HL-60/S4 treated with retinoic acid at 250 ng/mL for 4 days and 3 days (cell line): ENCODE results near the gene SMCO2.
"Not testable (repeated sequence)": the region's sequence is repeated elsewhere in the genome, so short reads cannot be mapped to it uniquely, and the experiment has no call there.

Source experiments
- in situ Hi-C: fragments of 300-500 bp; cut with MboI; formaldehyde crosslinking; loops from 2 replicates; pipeline ENCODE4 v1.7.0; 2022; ENCODE audit warnings: low sequenced_read_pairs

Gene SMCO2

DNA sequence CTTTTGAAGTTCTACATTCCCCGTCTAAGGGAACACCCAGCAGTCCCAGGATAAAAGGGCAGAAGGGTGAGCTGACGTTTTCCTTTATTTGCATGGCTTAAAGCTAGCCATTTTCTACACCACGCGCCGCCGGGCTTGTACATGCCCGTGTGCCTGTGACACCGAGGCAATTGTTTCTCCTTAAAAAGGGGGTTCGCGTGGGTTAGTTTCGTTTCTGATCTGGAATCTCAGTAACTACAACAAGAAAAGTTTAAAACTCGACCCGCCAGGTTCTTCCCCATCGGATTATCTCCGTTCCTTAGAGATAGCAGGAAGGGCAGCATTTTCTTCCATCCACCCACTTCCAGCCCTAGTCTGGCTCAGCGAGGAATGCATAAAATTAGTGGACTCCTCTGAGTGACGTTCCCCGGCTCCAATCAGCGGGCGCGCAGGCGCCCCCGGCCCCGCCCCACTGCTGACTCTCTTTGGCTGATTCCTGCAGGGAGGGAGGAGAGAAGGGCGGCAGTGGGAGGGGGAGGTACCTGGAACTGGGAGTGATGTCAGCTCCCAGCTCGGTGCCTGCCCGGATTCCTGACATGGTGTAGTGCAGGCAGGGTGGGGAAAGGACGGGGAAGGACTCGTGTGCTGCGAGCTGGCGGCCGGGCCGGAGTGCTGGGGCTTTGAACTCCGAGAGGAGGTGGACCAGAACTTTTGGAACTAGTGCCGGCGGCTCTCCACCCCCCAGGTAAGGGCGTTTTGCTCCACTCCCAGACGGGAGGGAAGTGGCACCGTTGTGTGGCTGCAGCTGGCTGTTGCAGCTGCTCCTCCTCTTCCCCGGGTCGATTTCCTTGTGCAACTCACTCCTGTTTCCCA is 77.3 kb downstream of the SMCO2 start, which contains the start of gene PPFIBP1:
PPFIBP1 (plus strand) TSS at position 565 of the 852 bp plus-strand sequence. CDS start 109,191 bp downstream, outside the sequence.
- in situ Hi-C loops, result no loop called here

DNA sequence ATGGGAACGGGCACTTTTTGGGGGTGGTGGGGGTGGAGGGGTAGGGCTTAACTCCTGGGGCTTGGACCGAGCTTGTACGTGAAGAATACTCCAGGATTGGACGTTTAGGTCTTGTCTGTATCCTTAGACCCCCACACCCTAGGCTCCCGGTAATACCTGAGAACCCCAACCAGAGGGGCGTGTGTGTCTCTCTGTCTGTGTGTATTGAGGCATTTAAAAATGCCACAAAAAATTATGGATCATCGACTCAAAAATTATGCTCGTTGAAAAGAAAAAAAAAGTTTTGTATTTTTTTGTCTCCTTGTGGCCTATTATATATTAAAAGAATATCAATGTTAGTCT is 77.9 kb downstream of the SMCO2 start:
- in situ Hi-C loops, result no loop called here

DNA sequence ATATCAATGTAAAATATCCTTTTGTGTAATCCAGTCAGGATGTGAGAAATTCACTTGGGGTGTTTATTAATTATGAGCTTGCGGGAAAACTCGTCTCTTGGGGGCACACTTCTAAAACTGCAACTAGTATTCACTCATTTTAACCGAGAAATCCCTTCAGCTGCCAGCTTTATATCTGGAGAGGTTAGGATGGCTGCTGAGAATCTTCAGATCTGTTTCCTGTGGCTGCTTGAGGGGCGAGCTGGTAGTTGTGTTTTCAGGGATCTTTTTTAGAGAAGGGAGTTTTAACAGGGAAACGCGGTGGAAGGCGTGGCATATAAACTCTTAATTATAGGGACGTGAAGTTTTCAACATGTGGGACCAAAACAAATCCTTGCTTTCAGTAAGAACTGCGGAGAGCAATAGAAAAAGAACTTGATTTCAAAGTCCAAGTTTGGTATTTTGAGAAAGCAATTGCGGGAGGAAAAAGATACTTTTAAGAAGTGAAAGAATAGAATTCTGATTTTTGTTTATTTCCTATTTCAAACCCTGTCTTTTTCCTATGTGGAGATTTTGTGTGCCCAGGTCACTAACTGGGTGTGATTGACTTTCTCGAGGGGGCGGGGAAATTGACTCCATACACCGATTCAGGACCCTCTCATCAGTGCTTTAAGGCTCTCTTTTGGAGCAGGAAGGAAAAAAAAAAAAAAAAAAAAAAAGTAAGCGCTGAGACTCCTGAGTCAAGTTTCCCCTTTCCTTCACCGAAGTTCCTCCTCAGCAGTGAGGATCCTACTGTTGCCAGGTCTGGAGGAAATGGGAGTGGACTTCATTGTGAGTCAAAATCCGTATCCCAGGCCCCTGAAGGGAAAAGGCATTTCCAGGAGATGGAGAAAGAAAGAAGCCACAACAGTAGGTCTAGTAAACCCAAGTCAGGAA is 78.6 kb downstream of the SMCO2 start:
- in situ Hi-C loops, result no loop called here

DNA sequence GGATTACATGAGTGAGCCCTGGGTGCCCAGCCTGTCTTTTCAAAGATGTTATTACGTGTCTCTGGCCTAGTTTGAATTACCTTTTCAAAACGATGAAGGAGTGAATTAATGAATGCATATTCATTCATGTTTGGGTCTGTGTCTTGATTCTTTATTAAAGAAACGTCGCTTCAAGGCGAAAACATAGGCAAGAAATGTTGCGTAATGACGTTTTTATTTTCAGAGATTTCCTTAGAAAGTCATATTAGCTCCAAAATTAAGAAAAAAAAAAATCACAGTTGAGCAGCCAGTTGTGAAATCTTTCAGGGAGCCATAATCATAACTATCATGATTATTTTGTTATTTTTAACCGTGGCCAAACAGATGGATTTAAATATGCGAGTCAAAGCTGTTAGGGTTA is 81.0 kb downstream of the SMCO2 start:
- in situ Hi-C loops, result no loop called here

DNA sequence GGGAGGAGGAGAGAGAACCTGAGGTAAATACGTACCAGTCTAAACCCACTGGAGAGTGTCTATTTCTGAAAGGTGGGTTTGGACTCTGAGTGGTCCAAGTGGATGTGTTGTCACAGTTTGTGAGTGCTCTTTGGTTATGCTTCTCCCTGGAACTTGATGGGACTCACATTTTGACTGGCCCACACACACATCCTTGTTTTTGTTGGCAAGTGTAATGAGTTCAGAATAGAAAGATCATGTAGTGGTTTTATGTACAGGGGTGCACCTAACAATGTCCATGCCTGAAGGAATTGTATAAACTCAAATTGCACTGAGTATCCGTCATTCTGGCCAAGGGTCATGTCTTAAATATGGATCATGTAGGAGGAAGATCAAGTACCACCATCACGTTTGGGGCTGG is 82.3 kb downstream of the SMCO2 start:
- in situ Hi-C loops, result no loop called here

DNA sequence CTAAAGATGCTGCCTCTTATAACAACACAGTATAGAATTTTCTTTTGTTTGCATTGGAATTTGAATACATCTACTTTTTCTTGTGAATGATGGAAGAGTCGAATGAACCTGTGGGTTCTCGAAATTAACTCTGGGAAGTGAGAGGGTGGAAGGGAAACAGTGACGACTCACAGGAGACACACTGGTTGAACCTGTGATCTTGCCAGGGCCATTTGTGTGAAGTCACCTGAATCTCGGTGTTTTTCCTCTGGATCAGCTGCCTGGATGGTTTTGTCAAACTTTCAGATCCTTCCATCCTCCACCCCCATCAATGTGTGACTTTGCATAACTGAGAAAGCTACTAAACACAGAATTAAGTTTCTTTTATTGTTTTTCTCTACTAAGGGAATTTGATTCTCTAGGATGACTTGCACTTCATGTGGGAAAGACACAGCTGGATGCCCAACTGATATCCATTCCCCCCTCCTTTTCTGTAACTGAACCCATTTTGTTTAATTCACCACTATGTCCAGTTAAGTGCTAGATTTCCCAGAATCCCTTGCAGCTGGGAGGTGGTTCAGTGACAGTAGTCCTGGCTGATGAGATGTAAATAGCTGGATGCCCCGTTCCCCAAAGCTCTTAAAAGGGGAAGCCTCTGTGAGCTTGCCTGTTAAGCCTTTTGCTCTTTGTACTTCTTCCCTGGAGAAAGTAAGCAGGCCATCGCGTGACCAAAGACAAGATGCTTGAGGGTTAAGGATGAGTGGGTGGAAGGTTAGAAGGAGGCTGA is 83.8 kb downstream of the SMCO2 start:
- in situ Hi-C loops, result no loop called here

DNA sequence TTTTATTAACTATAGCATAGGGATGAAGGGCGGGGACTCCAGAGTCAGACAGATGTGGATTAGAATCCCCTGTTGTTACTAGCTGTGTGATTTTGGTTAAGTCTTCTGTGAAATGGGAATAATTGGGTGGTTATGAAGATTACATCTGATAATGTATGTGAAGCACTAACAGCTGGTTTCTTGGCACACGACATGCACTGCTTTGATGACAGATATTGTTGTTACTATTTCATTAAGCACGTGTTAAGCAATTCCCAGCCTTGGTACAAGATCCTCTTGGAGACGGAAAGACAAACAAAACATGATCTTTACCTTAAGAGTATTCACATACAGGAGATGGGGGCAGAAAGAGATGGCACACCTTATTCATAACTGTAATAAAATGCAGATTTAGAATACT is 85.4 kb downstream of the SMCO2 start:
- in situ Hi-C loops, result no loop called here

DNA sequence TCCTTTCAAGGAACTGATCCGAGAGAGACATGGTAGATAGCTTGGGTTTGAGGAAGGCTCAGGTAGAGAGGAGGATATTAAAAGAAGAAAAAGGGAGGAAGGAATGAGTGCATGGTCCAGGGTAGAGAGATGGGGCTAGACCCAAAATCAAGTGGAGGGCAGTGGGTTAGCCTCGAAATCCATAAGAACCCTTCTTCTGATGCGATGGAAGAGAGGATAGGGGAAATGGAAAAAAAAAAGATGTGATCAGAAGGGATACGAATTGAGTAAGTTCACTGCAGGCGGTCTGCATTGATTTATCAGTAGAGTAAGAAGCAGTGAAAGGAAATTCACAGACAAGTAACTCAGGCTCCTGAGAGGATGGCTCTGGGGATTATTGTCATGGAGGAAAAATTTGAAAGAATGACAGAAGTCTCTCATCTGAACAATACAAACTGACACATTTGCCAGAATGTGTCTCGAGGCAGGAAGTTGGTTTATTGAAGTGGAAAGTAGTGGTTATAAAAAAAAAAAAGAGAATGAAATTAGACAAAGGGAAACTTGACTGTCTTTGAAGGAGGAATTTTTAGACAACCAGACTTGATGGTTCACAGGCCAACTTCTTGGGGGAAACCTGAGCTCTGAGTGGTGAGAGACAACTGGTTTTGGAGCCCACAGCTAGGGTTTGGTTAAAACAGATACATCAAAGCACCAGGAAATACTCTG is 87.7 kb downstream of the SMCO2 start:
- in situ Hi-C loops, result no loop called here

DNA sequence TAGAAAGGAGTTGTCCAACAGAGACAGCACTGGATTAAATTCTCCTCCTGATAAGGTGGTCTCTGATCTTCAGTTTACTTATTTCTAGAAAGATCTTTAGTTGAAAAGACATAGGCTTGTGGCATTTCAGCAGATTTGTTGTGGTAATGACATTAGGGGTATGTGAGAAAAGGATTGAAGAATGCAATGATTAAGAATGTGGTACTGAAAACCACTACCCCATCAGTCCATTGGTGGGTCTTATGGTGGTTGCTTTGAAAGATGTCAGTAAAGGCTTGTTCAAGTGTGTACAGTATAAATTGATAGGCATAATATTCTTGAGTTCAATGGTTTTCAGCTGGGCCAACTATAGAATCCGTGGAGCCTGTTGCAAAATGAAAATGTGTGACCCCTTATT is 88.2 kb downstream of the SMCO2 start:
- in situ Hi-C loops, result no loop called here

DNA sequence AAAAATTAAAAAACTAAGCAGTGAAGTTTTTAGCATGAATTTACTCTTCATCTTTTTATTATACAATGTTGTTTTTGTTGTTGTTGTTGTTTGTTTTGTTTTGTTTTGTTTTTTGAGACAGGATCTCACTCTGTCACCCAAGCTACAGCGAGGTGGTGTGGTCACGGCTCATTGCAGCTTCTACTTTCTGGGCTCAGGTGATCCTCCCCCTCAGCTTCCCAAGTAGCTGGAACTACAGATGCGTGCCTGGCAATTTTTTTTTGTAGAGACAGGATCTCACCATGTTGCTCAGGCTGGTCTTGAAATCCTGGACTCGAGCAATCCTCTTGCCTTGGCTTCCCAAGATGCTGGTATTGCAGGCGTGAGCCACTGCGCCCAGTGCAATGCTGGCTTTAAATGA is 88.8 kb downstream of the SMCO2 start:
- in situ Hi-C loops, result no loop called here

DNA sequence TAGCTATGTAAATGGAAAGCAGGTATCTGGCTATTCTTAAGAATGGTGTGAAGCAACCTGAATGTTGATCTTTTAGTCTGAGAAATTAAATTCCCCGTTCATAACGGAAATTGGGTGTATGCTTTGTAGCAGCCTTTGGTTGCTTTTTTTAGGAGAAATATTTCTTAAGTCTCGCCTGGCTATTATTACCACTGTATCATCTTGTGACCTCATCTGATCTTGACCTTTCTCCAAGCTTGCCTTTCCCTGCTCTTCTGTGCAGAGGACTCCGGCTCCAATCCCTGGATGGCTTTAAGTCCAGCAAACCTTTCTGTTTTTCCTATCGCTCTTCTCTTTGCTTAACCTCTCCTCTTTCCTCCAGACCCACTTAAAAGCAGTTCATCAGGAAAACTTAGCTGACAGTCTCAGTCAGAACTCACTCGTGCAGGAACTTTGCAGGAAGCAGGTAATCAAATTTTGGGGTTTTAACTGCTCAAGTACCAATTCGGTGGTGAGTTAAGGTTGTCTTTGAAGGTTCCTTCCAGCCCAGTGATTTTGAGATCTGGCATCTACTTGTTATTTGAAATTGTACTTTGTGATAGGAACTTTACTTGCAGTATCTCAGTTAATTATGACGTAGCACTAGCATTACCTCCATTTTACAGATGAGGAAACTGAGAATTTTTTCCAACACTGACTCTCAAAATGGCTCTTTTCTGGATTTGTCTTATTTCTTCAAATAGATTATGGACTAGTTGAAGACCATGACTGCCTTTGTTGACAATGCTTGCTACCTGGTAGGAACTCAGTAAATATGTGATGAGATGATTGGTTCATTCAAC is 91.5 kb downstream of the SMCO2 start:
- in situ Hi-C loops, result no loop called here

DNA sequence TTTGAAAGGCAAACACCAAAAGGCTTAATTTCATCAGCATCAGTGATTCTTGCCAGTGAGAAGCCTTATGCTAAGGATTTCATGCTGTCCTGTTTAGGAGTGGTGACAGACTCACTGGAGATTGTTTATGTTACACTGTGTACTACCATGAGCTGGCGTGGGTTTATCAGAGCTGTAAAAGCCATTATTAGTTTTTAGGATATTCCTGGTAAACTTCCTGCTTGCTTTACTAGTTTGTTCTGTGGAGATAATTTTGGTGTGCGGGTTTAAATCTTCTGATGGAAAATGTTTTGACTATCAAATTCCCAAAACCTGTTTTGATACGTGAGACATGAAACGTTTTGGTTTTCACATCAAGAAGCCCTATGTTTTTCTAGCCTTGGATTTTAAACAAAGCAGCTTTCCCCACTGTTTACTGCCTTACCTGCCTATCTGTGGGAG is 92.7 kb downstream of the SMCO2 start:
- in situ Hi-C loops, result no loop called here

DNA sequence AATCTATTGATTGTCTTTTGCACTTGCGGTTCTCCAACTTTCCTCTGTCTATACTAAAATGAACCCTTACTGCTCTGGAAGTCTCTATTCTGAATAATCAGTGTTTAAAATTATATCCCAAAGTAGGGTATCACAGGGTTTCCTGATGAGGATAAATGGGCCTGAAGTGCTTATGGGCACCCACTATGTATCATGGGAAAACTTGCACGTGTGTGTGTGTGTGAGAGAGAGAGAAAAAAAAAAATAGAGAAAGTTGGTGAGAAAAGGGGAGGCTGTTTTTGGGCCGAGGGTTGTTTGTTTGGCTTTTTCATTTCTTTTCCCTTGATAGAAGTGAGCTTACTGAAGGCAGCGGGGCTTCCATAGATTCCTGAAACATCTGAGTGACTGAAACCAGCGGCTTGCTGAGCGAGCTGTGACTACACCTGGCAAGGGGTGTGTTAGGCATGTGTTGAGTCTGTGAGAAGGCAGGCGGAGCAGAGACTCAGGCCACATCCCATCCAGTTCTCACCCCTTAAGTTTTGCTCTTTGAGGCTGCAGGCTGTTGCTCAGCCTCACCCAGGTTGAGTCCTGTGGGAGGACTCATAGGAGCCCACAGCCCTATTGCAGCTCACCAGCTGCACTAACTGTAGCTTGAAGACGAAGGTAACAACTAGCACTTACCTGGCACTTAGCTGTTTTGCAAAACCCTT is 94.6 kb downstream of the SMCO2 start:
- in situ Hi-C loops, result no loop called here

DNA sequence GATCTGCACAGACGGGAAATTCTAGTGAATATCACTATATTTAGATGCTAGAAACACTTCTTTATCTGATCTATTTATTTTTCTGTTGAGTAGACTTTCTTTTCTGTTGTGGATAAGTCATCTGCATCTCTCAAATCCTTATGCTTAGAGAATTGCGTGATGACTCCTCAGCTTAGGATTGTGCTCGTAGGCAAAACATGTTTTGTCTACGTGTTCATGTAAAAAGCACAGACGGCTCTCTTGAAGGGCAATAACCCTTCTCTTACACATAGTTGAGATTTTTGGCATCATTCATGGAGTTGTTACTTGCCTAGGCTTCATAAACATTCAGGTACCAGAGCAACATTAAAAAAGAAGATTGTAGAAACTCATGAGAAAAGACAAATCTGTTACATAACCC is 96.1 kb downstream of the SMCO2 start:
- in situ Hi-C loops, result no loop called here

DNA sequence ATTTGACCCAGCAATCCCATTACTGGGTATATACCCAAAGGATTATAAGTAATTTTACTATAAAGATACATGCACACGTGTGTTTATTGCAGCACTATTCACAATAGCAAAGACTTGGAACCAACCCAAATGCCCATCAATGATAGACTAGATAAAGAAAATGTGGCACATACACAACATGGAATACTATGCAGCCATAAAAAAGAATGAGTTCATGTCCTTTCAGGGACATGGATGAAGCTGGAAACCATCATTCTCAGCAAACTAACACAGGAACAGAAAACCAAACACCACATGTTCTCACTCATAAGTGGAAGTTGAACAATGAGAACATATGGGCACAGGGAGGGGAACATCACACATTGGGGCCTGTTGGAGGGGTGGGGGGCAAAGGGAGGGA is 98.3 kb downstream of the SMCO2 start:
- in situ Hi-C loops, result not testable (repeated sequence)

DNA sequence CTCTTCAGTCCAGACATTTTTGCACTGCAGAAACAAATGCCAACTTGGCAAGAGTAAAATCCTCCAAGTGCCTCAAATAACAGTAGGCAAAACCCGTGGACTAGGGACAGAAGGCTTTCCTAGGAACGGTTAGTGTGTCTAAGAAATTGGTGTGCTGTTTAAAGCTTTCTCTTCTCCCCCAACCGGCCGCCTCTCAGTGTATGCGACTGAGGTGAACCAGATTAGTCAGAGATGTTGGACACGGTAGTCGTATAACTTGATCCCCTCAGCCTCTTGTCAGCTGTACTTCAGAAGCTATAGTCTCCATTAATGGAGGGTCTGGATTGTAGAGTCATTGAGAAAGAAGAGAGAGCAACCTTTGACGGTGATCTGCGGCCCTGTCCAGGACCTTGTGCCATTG is 99.1 kb downstream of the SMCO2 start:
- in situ Hi-C loops, result no loop called here

DNA sequence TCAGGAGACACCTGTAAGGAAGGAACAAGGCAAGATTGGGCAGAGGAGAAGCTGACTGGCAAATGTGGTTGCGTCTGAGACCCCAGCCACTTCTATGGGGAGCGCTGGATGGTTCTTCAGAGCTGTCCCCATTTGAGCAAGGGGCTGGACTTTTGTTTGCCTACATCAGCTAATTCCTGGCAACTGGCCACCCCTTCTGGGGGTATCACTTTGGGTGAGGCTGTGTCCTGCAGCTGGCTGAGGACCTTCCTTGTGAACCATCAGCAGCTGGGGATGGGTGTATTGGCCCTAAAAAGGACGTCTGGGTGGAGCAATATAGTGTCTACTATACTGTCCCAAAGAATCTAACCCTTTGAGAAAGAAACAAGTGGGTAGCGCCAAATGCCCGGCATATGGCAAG is 101.1 kb downstream of the SMCO2 start:
- in situ Hi-C loops, result no loop called here

DNA sequence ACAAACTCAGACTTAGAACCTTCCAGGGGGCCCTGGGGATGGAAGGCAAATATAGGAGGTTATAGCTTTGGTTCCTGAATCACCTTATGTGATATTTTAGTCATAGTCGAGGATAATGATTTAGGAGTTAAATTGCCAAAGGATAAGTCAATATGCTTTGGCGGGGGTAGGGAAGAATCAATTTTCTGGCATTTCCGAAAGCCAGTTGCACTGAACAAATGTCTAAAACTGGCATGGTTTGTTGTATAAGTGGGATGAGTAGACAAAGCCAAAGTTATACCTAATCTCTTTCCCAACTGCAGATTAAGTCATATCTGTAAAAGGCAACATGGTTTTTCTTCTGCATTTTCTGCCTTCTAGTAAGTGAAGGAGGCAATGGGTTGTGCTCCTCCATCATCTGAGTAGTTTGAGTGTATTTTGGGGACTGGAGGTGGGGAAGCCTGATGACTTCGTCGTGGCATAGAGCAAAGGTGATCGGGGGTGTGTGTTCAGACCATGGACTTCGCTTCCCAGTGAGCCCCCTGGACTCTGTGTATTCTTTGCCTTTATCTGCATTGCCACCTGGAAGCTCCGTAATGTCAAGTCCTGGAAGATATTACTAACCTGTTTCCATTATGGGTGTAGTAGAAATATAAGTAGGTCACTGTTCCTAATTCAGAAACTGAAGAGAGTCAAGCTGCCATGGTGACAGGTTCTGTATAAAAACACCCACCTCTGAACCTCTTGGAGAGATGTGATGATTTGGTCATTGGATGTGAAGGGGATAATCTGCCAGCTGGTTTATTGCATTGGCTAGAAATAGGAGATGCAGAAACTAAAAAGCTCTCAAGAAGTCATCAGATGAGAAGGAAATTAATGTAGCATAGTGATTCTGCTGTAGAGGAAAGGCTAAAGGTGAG is 102.0 kb downstream of the SMCO2 start:
- in situ Hi-C loops, result no loop called here
